Measurements from ENCODE around the gene FGD4. TPM values are rescaled to one million over a fixed set of nuclear protein-coding genes. Genes with fewer than 3 reads are reported as not detected.
A peak's percentile ranks its signal among the peaks of the same experiment; 100 is the strongest.

The FGD4 gene
- total and polyA plus RNA-seq, 9 of the 15 experiments (the other 6 are each of a cell fraction or from before 2014, with no cell fraction given): 0.05 to 0.51 (median 0.27) TPM

- TF ChIP-seq, protein P1, sequence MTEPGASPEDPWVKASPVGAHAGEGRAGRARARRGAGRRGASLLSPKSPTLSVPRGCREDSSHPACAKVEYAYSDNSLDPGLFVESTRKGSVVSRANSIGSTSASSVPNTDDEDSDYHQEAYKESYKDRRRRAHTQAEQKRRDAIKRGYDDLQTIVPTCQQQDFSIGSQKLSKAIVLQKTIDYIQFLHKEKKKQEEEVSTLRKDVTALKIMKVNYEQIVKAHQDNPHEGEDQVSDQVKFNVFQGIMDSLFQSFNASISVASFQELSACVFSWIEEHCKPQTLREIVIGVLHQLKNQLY (CRISPR knock-in tag; conservative IDR thresholded peaks at IDR 0.05): no peak
- TF ChIP-seq SIN3B (IDR thresholded peaks at IDR 0.05; ENCODE audit: low read depth): no peak
- TF ChIP-seq ZNF324 (CRISPR knock-in tag; IDR thresholded peaks at IDR 0.05): no peak
- TF ChIP-seq ZC3H8 (IDR thresholded peaks at IDR 0.05): no peak
- no peak for TF ChIP-seq HNRNPLL (IDR thresholded peaks at IDR 0.05; ENCODE audit: low read depth, low read length, poor library complexity, severe bottlenecking)
- no peak for TF ChIP-seq DNMT1 (IDR thresholded peaks at IDR 0.05)
- no peak for TF ChIP-seq NCOA1 (IDR thresholded peaks at IDR 0.05; ENCODE audit: low read depth)
- TF ChIP-seq POLR2B (IDR thresholded peaks at IDR 0.05; ENCODE audit: low read depth, partially characterized antibody): no peak
- no peak for TF ChIP-seq POLR3G (IDR thresholded peaks at IDR 0.05; ENCODE audit: extremely low read depth, insufficient read length, insufficient replicate concordance)
- no peak for TF ChIP-seq ELK3 (CRISPR knock-in tag; IDR thresholded peaks at IDR 0.05)
- peak; percentile 74 for TF ChIP-seq CBFA2T3 (IDR thresholded peaks at IDR 0.05)
- TF ChIP-seq KAT7 (CRISPR knock-in tag; IDR thresholded peaks at IDR 0.05; ENCODE audit: borderline replicate concordance): no peak
- TF ChIP-seq RB1 (IDR thresholded peaks at IDR 0.05; ENCODE audit: low read depth): no peak
- no peak for TF ChIP-seq ZNF511 (CRISPR knock-in tag; IDR thresholded peaks at IDR 0.05)
- no peak for TF ChIP-seq IFI16 (CRISPR knock-in tag; IDR thresholded peaks at IDR 0.05)
- TF ChIP-seq HDAC8 (tag; IDR thresholded peaks at IDR 0.05): no peak
- no peak for TF ChIP-seq IRF2 (CRISPR knock-in tag; IDR thresholded peaks at IDR 0.05)
- TF ChIP-seq ERF (CRISPR knock-in tag; IDR thresholded peaks at IDR 0.05): no peak
- TF ChIP-seq, protein P2, sequence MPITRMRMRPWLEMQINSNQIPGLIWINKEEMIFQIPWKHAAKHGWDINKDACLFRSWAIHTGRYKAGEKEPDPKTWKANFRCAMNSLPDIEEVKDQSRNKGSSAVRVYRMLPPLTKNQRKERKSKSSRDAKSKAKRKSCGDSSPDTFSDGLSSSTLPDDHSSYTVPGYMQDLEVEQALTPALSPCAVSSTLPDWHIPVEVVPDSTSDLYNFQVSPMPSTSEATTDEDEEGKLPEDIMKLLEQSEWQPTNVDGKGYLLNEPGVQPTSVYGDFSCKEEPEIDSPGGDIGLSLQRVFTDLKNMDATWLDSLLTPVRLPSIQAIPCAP (CRISPR knock-in tag; IDR thresholded peaks at IDR 0.05; ENCODE audit: borderline replicate concordance): no peak
- no peak for TF ChIP-seq SMAD3 (CRISPR knock-in tag; conservative IDR thresholded peaks at IDR 0.05)
- no peak for TF ChIP-seq EWSR1 (IDR thresholded peaks at IDR 0.05; ENCODE audit: borderline replicate concordance, low read depth, partially characterized antibody)
- TF ChIP-seq ZFPM2 (CRISPR knock-in tag; IDR thresholded peaks at IDR 0.05): no peak
- no peak for TF ChIP-seq CSDE1 (IDR thresholded peaks at IDR 0.05)
- TF ChIP-seq ELF2 (CRISPR knock-in tag; IDR thresholded peaks at IDR 0.05): no peak
- peak; percentile 56 for TF ChIP-seq SPI1 (IDR thresholded peaks at IDR 0.05; ENCODE audit: borderline replicate concordance, low read depth, low read length)
- no peak for TF ChIP-seq KAT2B (IDR thresholded peaks at IDR 0.05; ENCODE audit: low read depth, low read length)
- no peak for TF ChIP-seq ADNP (tag; IDR thresholded peaks at IDR 0.05)
- no peak for TF ChIP-seq MAFG (tag; conservative IDR thresholded peaks at IDR 0.05)
- no peak for TF ChIP-seq SIN3A (IDR thresholded peaks at IDR 0.05; ENCODE audit: borderline replicate concordance in 2 of 2, control insufficient read depth in 1 of 2, low read depth in 2 of 2, low read length in 2 of 2)
- TF ChIP-seq RBM17 (IDR thresholded peaks at IDR 0.05; ENCODE audit: borderline replicate concordance, low read depth, low read length): no peak
- no peak for TF ChIP-seq NFE2 (IDR thresholded peaks at IDR 0.05; ENCODE audit: low read depth)
Measured at GRCh38 chr12:32516230-32516629, 116.9 kb downstream of the FGD4 start (continued).

Measured in K562 (cell line).